Raji (cell line): ENCODE results near the gene ZNF275.

Source experiments
- POLR2A ChIP-seq: IDR thresholded peaks from 2 replicates; pipeline ENCODE4 v1.6.1; 2011; ENCODE audit warnings: low read depth, low read length, control low read depth; ENCODE audit not compliant: insufficient read depth

ZNF275 gene

GRCh38 chrX:153317996-153318722 lies 15.8 kb upstream of the ZNF275 start:
- no peak for TF ChIP-seq POLR2A

GRCh38 chrX:153318811-153319210 lies 15.1 kb upstream of the ZNF275 start:
- no peak for TF ChIP-seq POLR2A

GRCh38 chrX:153319295-153320046 lies 14.5 kb upstream of the ZNF275 start:
- TF ChIP-seq POLR2A: no peak

- no peak for TF ChIP-seq POLR2A
Measured at GRCh38 chrX:153320555-153321184, 13.3 kb upstream of the ZNF275 start.

- TF ChIP-seq POLR2A: no peak
Measured at GRCh38 chrX:153321381-153322124, 12.4 kb upstream of the ZNF275 start, which contains the start of gene PNMA6F. TSS of gene PNMA6F (minus strand) at chrX:153321767. CDS start at chrX:153320674, 1,093 bp downstream.

GRCh38 chrX:153327561-153327960 lies 6.4 kb upstream of the ZNF275 start:
- TF ChIP-seq POLR2A: no peak

- TF ChIP-seq POLR2A: no peak
Measured at GRCh38 chrX:153333266-153333665, 687 bp upstream of the ZNF275 start.

GRCh38 chrX:153334654-153335295 lies 822 bp downstream of the ZNF275 start:
- TF ChIP-seq POLR2A: no peak

- TF ChIP-seq POLR2A: no peak
Measured at GRCh38 chrX:153336121-153336894, 2.4 kb downstream of the ZNF275 start.

GRCh38 chrX:153336988-153337387 lies 3.0 kb downstream of the ZNF275 start:
- TF ChIP-seq POLR2A: no peak

GRCh38 chrX:153338836-153339235 lies 4.9 kb downstream of the ZNF275 start:
- TF ChIP-seq POLR2A: no peak

- no peak for TF ChIP-seq POLR2A
Measured at GRCh38 chrX:153339662-153340061, 5.7 kb downstream of the ZNF275 start.

- no peak for TF ChIP-seq POLR2A
Measured at GRCh38 chrX:153340111-153340510, 6.2 kb downstream of the ZNF275 start.

- TF ChIP-seq POLR2A: no peak
Measured at GRCh38 chrX:153342762-153343558, 9.0 kb downstream of the ZNF275 start.

GRCh38 chrX:153343674-153344073 lies 9.7 kb downstream of the ZNF275 start:
- TF ChIP-seq POLR2A: no peak
